Transverse colon (tissue), 4 donors: Measurements from ENCODE around the gene RFXANK. TPM values are rescaled to one million over a fixed set of nuclear protein-coding genes. Genes with fewer than 3 reads are reported as not detected.

Source experiments
- DNase-seq: peaks from one replicate; pipeline ENCODE4 v3.0.0-alpha.2; 2019
- H3K27ac ChIP-seq, 4 donors: fragments of 200-600 bp; sonication (generic); 2 replicates each; pipeline ENCODE4 v1.5.1; 2016 to 2018; ENCODE audit warnings: inconsistent platforms in 4 of 4
- H3K27me3 ChIP-seq: fragments of 200-600 bp; sonication (generic); 2 replicates; pipeline ENCODE4 v1.5.1; 2017; ENCODE audit warnings: inconsistent platforms
- H3K36me3 ChIP-seq, 4 donors: fragments of 200-600 bp; sonication (generic); 2 replicates each; pipeline ENCODE4 v1.5.1; 2017 to 2019; ENCODE audit warnings: inconsistent platforms in 4 of 4
- H3K4me1 ChIP-seq, 4 donors: fragments of 200-600 bp; sonication (generic); 2 replicates each; pipeline ENCODE4 v1.5.1; 2017 to 2020; ENCODE audit warnings: inconsistent platforms in 4 of 4
- H3K4me3 ChIP-seq, 4 donors: fragments of 200-600 bp; sonication (generic); 1 replicate in 1 of 4; 2 replicates in 3 of 4; pipeline versions ENCODE4 v1.5.1 to v1.6.1; 2017 to 2019; ENCODE audit warnings: inconsistent platforms in 4 of 4
- H3K9me3 ChIP-seq, 2 donors: fragments of 200-600 bp; sonication (generic); 2 replicates each; pipeline ENCODE4 v1.5.1; 2017 to 2019; ENCODE audit warnings: inconsistent platforms in 2 of 2
- EP300 ChIP-seq: sonication (generic); formaldehyde crosslinking; IDR thresholded peaks from one replicate; pipeline ENCODE4 v1.6.1; 2017; ENCODE audit warnings: antibody characterized with exemption, low read depth
- POLR2A ChIP-seq: fragments of 450-650 bp; IDR thresholded peaks from one replicate; pipeline ENCODE4 v1.6.1; 2016; ENCODE audit warnings: antibody characterized with exemption, mild to moderate bottlenecking, moderate library complexity
- POLR2AphosphoS5 ChIP-seq, 3 donors: sonication (generic); formaldehyde crosslinking; IDR thresholded peaks; one replicate each; pipeline ENCODE4 v1.6.1; 2016; ENCODE audit warnings: antibody characterized with exemption in 3 of 3
- WGBS, 2 donors: methylation state at CpG; one replicate each; pipeline ENCODE4 v1.1.5; 2018; ENCODE audit warnings: low coverage in 1 of 2; 5-methylcytosine and 5-hydroxymethylcytosine counted together
- in situ Hi-C, 4 donors: fragments of 200-750 bp; cut with MboI; loops; one replicate each; pipeline versions ENCODE4 v1.15.0 to v1.15.1; 2017; ENCODE audit warnings: low sequenced_read_pairs in 3 of 4, low pct_ligation_motif_present in 1 of 4, low pct_unique_long_range_greater_than_20kb in 1 of 4
- intact Hi-C: fragments of 100-400 bp; cut with DNase I; formaldehyde crosslinking; loops from one replicate; pipeline ENCODE4 v1.15.1; 2023; ENCODE audit warnings: low total_unique reads
- total RNA-seq, 4 donors: library from RNA; depleted of rRNA; stranded (reverse); fragments of >200 nt; gene quantifications; one replicate each; pipeline ENCODE4 v1.1.0, GENCODE V29; 2016
- TF ChIP-seq, protein P1 (sequence below), 5 experiments: fragments of 200-600 bp in 3 of 5; fragments of 450-650 bp in 2 of 5; sonication (generic) in 3 of 5; IDR thresholded peaks; 1 replicate in 2 of 5; 2 replicates in 3 of 5; pipeline ENCODE4 v1.5.1; 2016 to 2017; ENCODE audit warnings: antibody characterized with exemption in 5 of 5, inconsistent platforms in 3 of 5, mild to moderate bottlenecking in 2 of 5, moderate library complexity in 1 of 5

RFXANK gene
- total RNA-seq, 4 donors from 2014 or later = 35.9 to 51.1 (median 48.6) TPM

DNA sequence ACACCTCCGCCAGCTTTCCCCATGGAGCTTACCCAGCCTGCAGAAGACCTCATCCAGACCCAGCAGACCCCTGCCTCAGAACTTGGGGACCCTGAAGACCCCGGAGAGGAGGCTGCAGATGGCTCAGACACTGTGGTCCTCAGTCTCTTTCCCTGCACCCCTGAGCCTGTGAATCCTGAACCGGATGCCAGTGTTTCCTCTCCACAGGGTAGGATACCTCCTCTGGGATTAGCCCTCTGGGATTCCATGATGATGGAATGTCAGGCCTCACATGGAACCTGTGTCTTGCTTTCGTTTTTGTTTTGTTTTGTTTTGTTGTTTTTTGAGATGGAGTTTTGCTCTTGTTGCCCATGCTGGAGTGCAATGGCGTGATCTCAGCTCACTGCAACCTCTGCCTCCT is 1.9 kb downstream of the RFXANK start:
- 67 to 100% methylated on average over 1 to 5 of the region's 5 CpGs for WGBS, 2 donors
- Histone ChIP-seq H3K4me1 (peaks cover 6 to 48% (median 40%) of the 10 kb centered on the region in 4 donors), H3K4me3 (peak overlapping the region in 1 of 4 donors; percentile 89), H3K27me3 (no peaks in the 10 kb centered on the region), H3K9me3 (no peaks in the 10 kb centered on the region), H3K27ac (peak overlapping the region; percentile 98 to 100 (median 99)), H3K36me3 (peaks cover 0 to 10% (median 3%) of the 10 kb centered on the region in 4 donors)
- intact Hi-C loops = no loop called here
- TF ChIP-seq POLR2AphosphoS5 (IDR thresholded peaks at IDR 0.05) = no peak
- in situ Hi-C loops = loop anchor here in 1 of 4 donors (25.0 kb wide), 1 partner anchor 293 kb away; no protein-coding TSS in a partner anchor
- no peak for DNase-seq

DNA sequence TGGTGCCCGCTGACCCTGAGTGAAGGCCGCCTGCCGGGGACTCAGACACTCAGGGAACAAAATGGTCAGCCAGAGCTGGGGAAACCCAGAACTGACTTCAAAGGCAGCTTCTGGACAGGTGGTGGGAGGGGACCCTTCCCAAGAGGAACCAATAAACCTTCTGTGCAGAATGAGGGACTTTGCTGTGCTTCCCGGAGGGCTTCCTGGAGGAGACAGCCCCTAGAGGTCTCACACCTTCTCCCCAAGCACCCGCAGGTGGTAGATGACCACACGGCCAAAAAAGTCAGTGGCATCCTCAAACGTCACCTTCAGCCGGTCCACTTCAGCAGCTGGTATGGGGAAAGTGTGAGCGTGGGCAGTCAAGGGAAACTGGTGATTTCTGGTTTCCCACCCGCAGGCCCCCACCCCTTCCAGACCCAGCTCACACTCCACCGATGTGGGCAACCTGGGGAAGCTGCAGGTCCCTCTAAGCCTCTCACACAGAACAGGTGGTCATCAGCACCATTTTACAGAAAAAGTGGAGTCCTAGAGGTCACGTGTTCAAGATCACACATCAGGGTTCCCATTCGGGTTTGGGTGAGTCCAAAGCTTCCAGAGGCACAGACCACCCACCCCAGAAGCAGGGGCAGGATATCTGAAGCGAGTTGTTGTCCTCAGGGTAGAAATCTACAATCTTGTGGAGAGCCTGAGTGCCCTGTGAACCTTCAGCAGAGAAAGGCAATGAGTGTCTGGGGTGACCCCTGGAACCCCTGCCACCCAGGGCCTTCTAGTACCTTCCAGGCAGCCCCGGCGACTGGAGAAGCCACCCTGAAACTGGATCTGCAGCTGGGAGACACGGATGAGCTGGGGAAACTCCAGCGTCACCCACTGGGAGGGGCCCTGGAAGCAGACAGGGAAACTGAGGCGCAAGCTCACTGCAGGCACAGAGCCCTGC is 9.9 kb downstream of the RFXANK start:
- no peaks in the 10 kb centered on the region for H3K27me3 ChIP-seq
- H3K9me3 ChIP-seq = no peaks in the 10 kb centered on the region
- H3K4me1 ChIP-seq = peaks cover 5 to 9% (median 8%) of the 10 kb centered on the region in 4 donors
- peaks cover 0 to 15% (median 3%) of the 10 kb centered on the region in 4 donors for H3K36me3 ChIP-seq
- in situ Hi-C loops = no loop called here
- no peak for DNase-seq
- peak overlapping the region; percentile 49 to 84 (median 72) for H3K4me3 ChIP-seq
- WGBS, 2 donors = 72 to 81% methylated on average over 4 to 19 of the region's 19 CpGs
- TF ChIP-seq POLR2A (no peak), EP300 (no peak), POLR2AphosphoS5 (IDR thresholded peaks at IDR 0.05) (no peak)
- TF ChIP-seq, protein P1, sequence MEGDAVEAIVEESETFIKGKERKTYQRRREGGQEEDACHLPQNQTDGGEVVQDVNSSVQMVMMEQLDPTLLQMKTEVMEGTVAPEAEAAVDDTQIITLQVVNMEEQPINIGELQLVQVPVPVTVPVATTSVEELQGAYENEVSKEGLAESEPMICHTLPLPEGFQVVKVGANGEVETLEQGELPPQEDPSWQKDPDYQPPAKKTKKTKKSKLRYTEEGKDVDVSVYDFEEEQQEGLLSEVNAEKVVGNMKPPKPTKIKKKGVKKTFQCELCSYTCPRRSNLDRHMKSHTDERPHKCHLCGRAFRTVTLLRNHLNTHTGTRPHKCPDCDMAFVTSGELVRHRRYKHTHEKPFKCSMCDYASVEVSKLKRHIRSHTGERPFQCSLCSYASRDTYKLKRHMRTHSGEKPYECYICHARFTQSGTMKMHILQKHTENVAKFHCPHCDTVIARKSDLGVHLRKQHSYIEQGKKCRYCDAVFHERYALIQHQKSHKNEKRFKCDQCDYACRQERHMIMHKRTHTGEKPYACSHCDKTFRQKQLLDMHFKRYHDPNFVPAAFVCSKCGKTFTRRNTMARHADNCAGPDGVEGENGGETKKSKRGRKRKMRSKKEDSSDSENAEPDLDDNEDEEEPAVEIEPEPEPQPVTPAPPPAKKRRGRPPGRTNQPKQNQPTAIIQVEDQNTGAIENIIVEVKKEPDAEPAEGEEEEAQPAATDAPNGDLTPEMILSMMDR (IDR thresholded peaks at IDR 0.05) = no peak
- intact Hi-C loops = no loop called here
- H3K27ac ChIP-seq = peak overlapping the region; percentile 76 to 89 (median 83)

DNA sequence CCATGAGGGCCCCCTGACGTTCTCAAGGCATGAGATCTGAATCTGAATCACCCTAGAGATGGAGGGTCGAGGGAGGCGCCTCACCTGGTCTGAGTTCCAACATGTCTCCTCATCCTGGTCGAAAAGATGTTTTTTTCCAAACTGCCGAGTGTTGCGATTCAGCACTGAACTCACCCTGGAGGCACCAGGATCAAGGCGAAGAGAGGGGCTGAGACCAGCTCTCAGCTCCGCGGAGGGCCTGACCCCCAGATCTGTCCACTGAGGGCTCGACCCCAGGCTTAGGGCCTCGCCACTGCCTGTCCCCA is 10.6 kb downstream of the RFXANK start:
- intact Hi-C loops = no loop called here
- Histone ChIP-seq H3K36me3 (peaks cover 0 to 15% (median 0%) of the 10 kb centered on the region in 4 donors), H3K27ac (peak overlapping the region; percentile 76 to 89 (median 83)), H3K9me3 (no peaks in the 10 kb centered on the region), H3K27me3 (no peaks in the 10 kb centered on the region), H3K4me1 (peaks cover 5 to 9% (median 8%) of the 10 kb centered on the region in 4 donors), H3K4me3 (peak overlapping the region; percentile 49 to 84 (median 72))
- 0 to 7% methylated on average over 1 to 11 of the region's 11 CpGs for WGBS, 2 donors
- TF ChIP-seq POLR2A = no peak
- TF ChIP-seq POLR2AphosphoS5 (IDR thresholded peaks at IDR 0.05) = no peak
- no peak for TF ChIP-seq EP300
- TF ChIP-seq, protein P1 (IDR thresholded peaks at IDR 0.05) = no peak
- no peak for DNase-seq
- in situ Hi-C loops = no loop called here

DNA sequence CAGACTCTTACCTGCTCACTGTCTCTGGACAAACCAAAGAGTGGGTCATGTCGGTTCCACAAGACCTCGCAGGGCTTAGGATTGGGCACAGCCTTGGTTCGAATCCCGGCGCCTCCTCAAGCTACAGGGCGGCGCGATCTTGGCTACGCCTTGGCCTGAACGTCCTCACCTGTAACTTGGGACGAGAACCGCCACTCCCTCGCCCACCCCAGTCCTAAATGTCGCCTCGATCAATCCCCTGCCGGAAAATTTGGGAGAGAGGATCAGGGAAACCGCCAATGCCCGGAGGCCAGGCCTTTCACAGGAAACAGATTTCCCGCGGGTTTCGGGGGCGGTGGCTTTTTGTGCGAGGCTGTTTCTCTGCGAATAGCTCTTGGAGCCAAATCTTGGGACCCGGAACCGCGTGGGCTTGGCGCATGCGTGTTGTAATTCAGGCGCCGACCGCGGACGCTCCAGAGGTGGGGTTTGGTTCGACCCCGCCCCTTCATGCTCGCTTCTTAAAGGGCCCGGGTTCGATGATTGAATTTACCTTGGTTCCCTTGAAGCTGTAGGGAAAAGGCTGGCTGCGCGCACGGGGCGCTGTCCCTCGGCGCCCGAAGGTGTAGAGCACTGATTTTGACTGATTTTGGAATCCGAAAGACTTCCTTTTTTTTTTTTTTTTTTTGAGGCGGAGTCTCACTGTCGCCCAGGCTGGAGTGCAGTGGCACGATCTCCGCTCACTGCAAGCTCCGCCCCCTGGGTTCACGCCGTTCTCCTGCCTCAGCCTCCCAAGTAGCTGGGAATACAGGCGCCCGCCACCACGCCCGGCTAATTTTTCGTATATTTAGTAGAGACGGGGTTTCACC is 11.2 kb downstream of the RFXANK start, which contains the start of gene NR2C2AP:
Gene NR2C2AP (minus strand): TSS at position 403 of the 845 bp plus-strand sequence. CDS start 354 bp downstream, at position 49.
- Histone ChIP-seq H3K4me3 (peak within 1 kb of the TSS; percentile 49 to 84 (median 72)), H3K27ac (peak within 1 kb of the TSS; percentile 76 to 89 (median 83)), H3K27me3 (no peaks in the 10 kb centered on the region), H3K4me1 (peaks cover 5 to 9% (median 8%) of the 10 kb centered on the region in 4 donors), H3K9me3 (no peaks in the 10 kb centered on the region), H3K36me3 (peaks cover 0 to 12% (median 0%) of the 10 kb centered on the region in 4 donors)
- in situ Hi-C loops (no loop called here), intact Hi-C loops (no loop called here)
- TF ChIP-seq EP300 (no peak), POLR2AphosphoS5 (IDR thresholded peaks at IDR 0.05) (peak in 1 of 3 donors; percentile 41)
- DNase-seq = peak; percentile 95
- 6 to 20% methylated on average over 2 to 60 of the region's 60 CpGs for WGBS, 2 donors
